Liver (tissue), 9 donors: ENCODE data around the gene DPF3. TPM values are rescaled to one million over a fixed set of nuclear protein-coding genes. Genes with fewer than 3 reads are reported as not detected.

Experiments used
- DNase-seq: peaks from one replicate; pipeline ENCODE4 v3.0.0-alpha.2; 2017; ENCODE audit warnings: low spot score
- H3K27ac ChIP-seq, 2 donors: one replicate each; pipeline ENCODE4 v1.7.0; 2013; ENCODE audit warnings: inconsistent platforms in 2 of 2, low read length in 2 of 2, control low read depth in 1 of 2, low read depth in 1 of 2, mild to moderate bottlenecking in 1 of 2
- H3K27me3 ChIP-seq, 4 donors: one replicate each; pipeline versions ENCODE4 v1.6.1 to v1.7.0; 2013; ENCODE audit warnings: low read length in 3 of 4, inconsistent platforms in 1 of 4, mild to moderate bottlenecking in 1 of 4, moderate library complexity in 1 of 4; ENCODE audit not compliant: control insufficient read depth in 4 of 4, insufficient read depth in 4 of 4
- H3K36me3 ChIP-seq, 4 donors: one replicate each; pipeline versions ENCODE4 v1.6.1 to v1.7.0; 2013; ENCODE audit warnings: low read length in 3 of 4, mild to moderate bottlenecking in 3 of 4, low read depth in 1 of 4, moderate library complexity in 1 of 4; ENCODE audit not compliant: control insufficient read depth in 4 of 4, insufficient read depth in 3 of 4
- H3K4me1 ChIP-seq, 4 donors: one replicate each; pipeline versions ENCODE4 v1.6.1 to v1.7.0; 2013; ENCODE audit warnings: low read length in 3 of 4, mild to moderate bottlenecking in 3 of 4, moderate library complexity in 1 of 4; ENCODE audit not compliant: control insufficient read depth in 4 of 4, insufficient read depth in 4 of 4
- H3K4me3 ChIP-seq, 3 donors: one replicate each; pipeline versions ENCODE4 v1.6.1 to v1.7.0; 2013; ENCODE audit warnings: low read length in 3 of 3, control low read depth in 1 of 3, low read depth in 1 of 3, mild to moderate bottlenecking in 1 of 3
- H3K9ac ChIP-seq, 2 donors: one replicate each; pipeline ENCODE4 v1.7.0; 2013; ENCODE audit warnings: low read length in 2 of 2, mild to moderate bottlenecking in 2 of 2, moderate library complexity in 2 of 2, control low read depth in 1 of 2, low read depth in 1 of 2
- H3K9me3 ChIP-seq, 4 donors: one replicate each; pipeline versions ENCODE4 v1.6.1 to v1.7.0; 2013; ENCODE audit warnings: low read length in 3 of 4; ENCODE audit not compliant: control insufficient read depth in 4 of 4
- CTCF ChIP-seq: fragments of 150-350 bp; IDR thresholded peaks from 2 replicates; pipeline ENCODE4 v1.5.1; 2017; ENCODE audit warnings: improper control_type of control experiment, low read depth, low read length; ENCODE audit not compliant: missing input control
- FOXA1 ChIP-seq: IDR thresholded peaks from 2 replicates; pipeline ENCODE4 v1.6.1; 2016; ENCODE audit warnings: antibody characterized with exemption
- FOXA2 ChIP-seq: IDR thresholded peaks from 2 replicates; pipeline ENCODE4 v1.6.1; 2016; ENCODE audit warnings: antibody characterized with exemption
- GABPA ChIP-seq, 2 donors: IDR thresholded peaks in 1 of 2; conservative IDR thresholded peaks in 1 of 2; 2 replicates each; pipeline ENCODE4 v1.6.1; 2016; ENCODE audit warnings: antibody characterized with exemption in 2 of 2, mild to moderate bottlenecking in 1 of 2, moderate library complexity in 1 of 2
- HNF4A ChIP-seq, 2 donors: conservative IDR thresholded peaks; 2 replicates each; pipeline ENCODE4 v1.6.1; 2016; ENCODE audit warnings: antibody characterized with exemption in 2 of 2, mild to moderate bottlenecking in 2 of 2
- HNF4G ChIP-seq: IDR thresholded peaks from 2 replicates; pipeline ENCODE4 v1.6.1; 2016; ENCODE audit warnings: antibody characterized with exemption
- JUND ChIP-seq, 2 donors: IDR thresholded peaks; 2 replicates each; pipeline ENCODE4 v1.6.1; 2016; ENCODE audit warnings: antibody characterized with exemption in 2 of 2
- MAX ChIP-seq: IDR thresholded peaks from 2 replicates; pipeline ENCODE4 v1.6.1; 2016; ENCODE audit warnings: antibody characterized with exemption
- NR2F2 ChIP-seq: IDR thresholded peaks from 2 replicates; pipeline ENCODE4 v1.6.1; 2016; ENCODE audit warnings: antibody characterized with exemption
- RAD21 ChIP-seq, 2 donors: IDR thresholded peaks; 2 replicates each; pipeline ENCODE4 v1.6.1; 2016; ENCODE audit warnings: antibody characterized with exemption in 2 of 2, mild to moderate bottlenecking in 2 of 2
- RXRA ChIP-seq, 2 donors: IDR thresholded peaks; 2 replicates each; pipeline ENCODE4 v1.6.1; 2017 to 2018; ENCODE audit warnings: antibody characterized with exemption in 2 of 2, mild to moderate bottlenecking in 1 of 2
- SP1 ChIP-seq: IDR thresholded peaks from 2 replicates; pipeline ENCODE4 v1.6.1; 2018; ENCODE audit warnings: antibody characterized with exemption, mild to moderate bottlenecking
- ZBTB33 ChIP-seq: IDR thresholded peaks from 2 replicates; pipeline ENCODE4 v1.6.1; 2016; ENCODE audit warnings: antibody characterized with exemption
- WGBS: extraction: QIAGEN DNeasy Blood & Tissue Kit; methylation state at CpG from one replicate; pipeline ENCODE4 v1.1.7; 2013; 5-methylcytosine and 5-hydroxymethylcytosine counted together
- polyA plus RNA-seq, 2 donors: library from polyadenylated mRNA; stranded (reverse) in 1 of 2; unstranded in 1 of 2; fragments of 200-250 nt in 1 of 2; fragments of >200 nt in 1 of 2; fragmentation: Nextera tagmentation in 1 of 2; extraction: Ambion mirVana in 1 of 2; gene quantifications; one replicate each; pipeline versions ENCODE4 v1.2.1 to v1.2.3, GENCODE V29; 2013 to 2015
- total RNA-seq, 2 donors: library from RNA; depleted of rRNA; stranded (reverse); fragments of >200 nt; gene quantifications; one replicate each; pipeline ENCODE4 v1.2.3, GENCODE V29; 2014
- donor health status: healthy.
- donor health status: healthy.
- donor health status: healthy.
- donor health status: healthy.
- donor health status: healthy.

The DPF3 gene
- total and polyA plus RNA-seq, 4 donors = 1.1 to 23.2 (median 2.5) TPM

GRCh38 chr14:72928872-72929271 is 35.0 kb upstream of the DPF3 start:
- no peak overlapping the region for H3K9ac ChIP-seq

GRCh38 chr14:72926292-72927028 is 32.6 kb upstream of the DPF3 start, which contains the start of gene DCAF4:
TSS of gene DCAF4 (plus strand) at chr14:72926464. CDS start at chr14:72937979, 11,515 bp downstream.
- TF ChIP-seq CTCF = no peak
- TF ChIP-seq FOXA1 = no peak
- TF ChIP-seq MAX = peak; percentile 93
- no peak for TF ChIP-seq FOXA2
- TF ChIP-seq SP1 = peak; percentile 81
- TF ChIP-seq RXRA (IDR thresholded peaks at IDR 0.05) = no peak
- peak; percentile 25 to 80 for TF ChIP-seq GABPA (IDR thresholded peaks at IDR 0.05 in 1 of 2, conservative IDR thresholded peaks at IDR 0.05 in 1 of 2)
- peak in 1 of 2 donors; percentile 27 for TF ChIP-seq HNF4A (conservative IDR thresholded peaks at IDR 0.05)
- DNase-seq = peak; percentile 88
- peak within 1 kb of the TSS; percentile 54 to 65 for H3K9ac ChIP-seq
- H3K36me3 ChIP-seq = no peaks in the 10 kb centered on the region
- H3K4me1 ChIP-seq = peaks cover 0 to 10% (median 5%) of the 10 kb centered on the region in 4 donors
- under 1% methylated on average over 59 of the region's 59 CpGs for WGBS
- no peaks in the 10 kb centered on the region for H3K27me3 ChIP-seq
- no peaks in the 10 kb centered on the region for H3K9me3 ChIP-seq
- peak within 1 kb of the TSS; percentile 21 to 69 for H3K27ac ChIP-seq
- peak within 1 kb of the TSS; percentile 70 to 85 (median 76) for H3K4me3 ChIP-seq

More at GRCh38 chr14:72928872-72929271, 35.0 kb upstream of the DPF3 start:
- Histone ChIP-seq H3K4me1 (peaks cover 0 to 10% (median 5%) of the 10 kb centered on the region in 4 donors), H3K27ac (no peak overlapping the region), H3K36me3 (no peaks in the 10 kb centered on the region), H3K4me3 (no peak overlapping the region), H3K27me3 (no peaks in the 10 kb centered on the region), H3K9me3 (no peaks in the 10 kb centered on the region)
- TF ChIP-seq SP1 (no peak), GABPA (IDR thresholded peaks at IDR 0.05 in 1 of 2, conservative IDR thresholded peaks at IDR 0.05 in 1 of 2) (no peak), FOXA1 (no peak), HNF4A (conservative IDR thresholded peaks at IDR 0.05) (no peak), HNF4G (no peak), NR2F2 (no peak), RXRA (IDR thresholded peaks at IDR 0.05) (no peak), MAX (no peak), ZBTB33 (no peak), JUND (IDR thresholded peaks at IDR 0.05) (no peak), FOXA2 (no peak), RAD21 (IDR thresholded peaks at IDR 0.05) (no peak)
- no peak for DNase-seq
- 91% methylated on average over 21 of the region's 21 CpGs for WGBS
